H9 (cell line): ENCODE results near the gene LY6G6F. TPM values are rescaled to one million over a fixed set of nuclear protein-coding genes. Genes with fewer than 3 reads are reported as not detected.

ENCODE experiments used
- DNase-seq: peaks from one replicate; pipeline ENCODE4 v3.0.0-alpha.2; 2017
- H2AFZ ChIP-seq: one replicate; pipeline ENCODE4 v1.6.1; 2013; ENCODE audit warnings: mild to moderate bottlenecking, low read length, control low read depth, moderate library complexity
- H2AK5ac ChIP-seq: 2 replicates; pipeline ENCODE4 v1.6.1; 2013; ENCODE audit warnings: low read length, control low read depth, mixed read lengths; ENCODE audit not compliant: insufficient read length
- H2BK120ac ChIP-seq: one replicate; pipeline ENCODE4 v1.6.1; 2013; ENCODE audit warnings: low read depth, mild to moderate bottlenecking, low read length, control low read depth, inconsistent platforms; ENCODE audit not compliant: poor library complexity, severe bottlenecking
- H2BK12ac ChIP-seq: 2 replicates; pipeline ENCODE4 v1.6.1; 2013; ENCODE audit warnings: low read length, control low read depth, mixed read lengths, low read depth; ENCODE audit not compliant: insufficient read length
- H2BK15ac ChIP-seq: 2 replicates; pipeline ENCODE4 v1.6.1; 2013; ENCODE audit warnings: low read depth, low read length, control low read depth
- H2BK20ac ChIP-seq: one replicate; pipeline ENCODE4 v1.6.1; 2013; ENCODE audit warnings: low read depth, mild to moderate bottlenecking, low read length, control low read depth, inconsistent platforms; ENCODE audit not compliant: poor library complexity, severe bottlenecking
- H2BK5ac ChIP-seq: 2 replicates; pipeline ENCODE4 v1.6.1; 2013; ENCODE audit warnings: low read length, control low read depth, mixed read lengths; ENCODE audit not compliant: insufficient read length
- H3K14ac ChIP-seq: 2 replicates; pipeline ENCODE4 v1.6.1; 2013; ENCODE audit warnings: low read length, control low read depth; ENCODE audit not compliant: insufficient read depth
- H3K18ac ChIP-seq: 2 replicates; pipeline ENCODE4 v1.6.1; 2013; ENCODE audit warnings: low read depth, mild to moderate bottlenecking, mixed read lengths, low read length, control low read depth; ENCODE audit not compliant: insufficient read length
- H3K23ac ChIP-seq: 2 replicates; pipeline ENCODE4 v1.6.1; 2013; ENCODE audit warnings: low read length, control low read depth, mixed read lengths, low read depth; ENCODE audit not compliant: insufficient read length
- H3K23me2 ChIP-seq: 2 replicates; pipeline ENCODE4 v1.6.1; 2013; ENCODE audit warnings: low read depth, mild to moderate bottlenecking, mixed read lengths, low read length, control low read depth; ENCODE audit not compliant: insufficient read length, poor library complexity, severe bottlenecking
- H3K27ac ChIP-seq: 2 replicates; pipeline ENCODE4 v1.5.1; 2013; ENCODE audit warnings: low read length, control low read depth, mixed read lengths, low read depth; ENCODE audit not compliant: insufficient read length
- H3K27me3 ChIP-seq: 2 replicates; pipeline ENCODE4 v1.6.1; 2013; ENCODE audit warnings: low read length, control low read depth, inconsistent platforms; ENCODE audit not compliant: insufficient read depth
- H3K4ac ChIP-seq: 2 replicates; pipeline ENCODE4 v1.6.1; 2013; ENCODE audit warnings: low read depth, mild to moderate bottlenecking, control low read depth, inconsistent platforms, low read length, moderate library complexity
- H3K4me1 ChIP-seq: 2 replicates; pipeline ENCODE4 v1.6.1; 2013; ENCODE audit warnings: low read length, control low read depth, inconsistent platforms; ENCODE audit not compliant: insufficient read depth
- H3K4me2 ChIP-seq: 2 replicates; pipeline ENCODE4 v1.6.1; 2013; ENCODE audit warnings: low read length, control low read depth, mixed read lengths; ENCODE audit not compliant: insufficient read length, insufficient read depth
- H3K56ac ChIP-seq: 2 replicates; pipeline ENCODE4 v1.6.1; 2013; ENCODE audit warnings: low read depth, mild to moderate bottlenecking, mixed read lengths, low read length, control low read depth; ENCODE audit not compliant: insufficient read length
- H3K79me1 ChIP-seq: 2 replicates; pipeline ENCODE4 v1.6.1; 2013; ENCODE audit warnings: low read depth, mild to moderate bottlenecking, moderate library complexity, low read length, control low read depth, inconsistent platforms; ENCODE audit not compliant: insufficient read depth, poor library complexity, severe bottlenecking
- H3K79me2 ChIP-seq: 2 replicates; pipeline ENCODE4 v1.6.1; 2013; ENCODE audit warnings: low read length, control low read depth, inconsistent platforms; ENCODE audit not compliant: insufficient read depth
- H3K9ac ChIP-seq: 2 replicates; pipeline ENCODE4 v1.6.1; 2013; ENCODE audit warnings: low read length, control low read depth, mixed read lengths; ENCODE audit not compliant: insufficient read length; ENCODE audit errors: extremely low read depth
- H3K9me3 ChIP-seq: one replicate; pipeline ENCODE4 v1.6.1; 2013; ENCODE audit warnings: low read depth, low read length, inconsistent platforms; ENCODE audit not compliant: control insufficient read depth
- H3T11ph ChIP-seq: one replicate; pipeline ENCODE4 v1.6.1; 2013; ENCODE audit warnings: mild to moderate bottlenecking, low read length, control low read depth, inconsistent platforms
- H4K20me1 ChIP-seq: one replicate; pipeline ENCODE4 v1.6.1; 2013; ENCODE audit not compliant: control insufficient read depth, insufficient read length, insufficient read depth
- H4K5ac ChIP-seq: 2 replicates; pipeline ENCODE4 v1.6.1; 2013; ENCODE audit warnings: low read depth, mild to moderate bottlenecking, mixed read lengths, low read length, control low read depth; ENCODE audit not compliant: insufficient read length
- H4K8ac ChIP-seq: replicated peaks from 2 replicates; pipeline ENCODE4 v1.6.1; 2013; ENCODE audit warnings: low read length, control low read depth, mixed read lengths, low read depth; ENCODE audit not compliant: insufficient read length
- H4K91ac ChIP-seq: 2 replicates; pipeline ENCODE4 v1.6.1; 2013; ENCODE audit warnings: low read depth, mild to moderate bottlenecking, moderate library complexity, mixed read lengths, low read length, control low read depth; ENCODE audit not compliant: insufficient read length
- H3K27ac Mint-ChIP-seq, 3 experiments: 2 replicates in 2 of 3; 3 replicates in 1 of 3; pipeline ENCODE4 v1.8.0; 2020 to 2021; ENCODE audit warnings: mixed read lengths in 3 of 3, mild to moderate bottlenecking in 1 of 3, moderate library complexity in 1 of 3
- H3K27me3 Mint-ChIP-seq: 2 replicates; pipeline ENCODE4 v1.8.0; 2021; ENCODE audit warnings: low read depth, mild to moderate bottlenecking, moderate library complexity, mixed read lengths
- H3K36me3 Mint-ChIP-seq, 3 experiments: 2 replicates in 2 of 3; 3 replicates in 1 of 3; pipeline ENCODE4 v1.8.0; 2020 to 2021; ENCODE audit warnings: low read depth in 3 of 3, mixed read lengths in 3 of 3; ENCODE audit not compliant: insufficient read depth in 1 of 3
- H3K4me1 Mint-ChIP-seq, 2 experiments: 2 replicates each; pipeline ENCODE4 v1.8.0; 2020; ENCODE audit warnings: mixed read lengths in 2 of 2
- H3K4me3 Mint-ChIP-seq, 2 experiments: 2 replicates in 1 of 2; 3 replicates in 1 of 2; pipeline ENCODE4 v1.8.0; 2020 to 2021; ENCODE audit warnings: mild to moderate bottlenecking in 2 of 2, mixed read lengths in 2 of 2, moderate library complexity in 1 of 2
- H3K9me3 Mint-ChIP-seq, 2 experiments: 2 replicates in 1 of 2; 3 replicates in 1 of 2; pipeline ENCODE4 v1.8.0; 2020; ENCODE audit warnings: mild to moderate bottlenecking in 2 of 2, mixed read lengths in 2 of 2, moderate library complexity in 1 of 2
- WGBS: extraction: QIAGEN DNeasy Blood & Tissue Kit; methylation state at CpG from one replicate; pipeline ENCODE4 v1.1.7; 2013; ENCODE audit warnings: missing lambda C conversion rate, low lambda C conversion rate, mixed read lengths; ENCODE audit not compliant: insufficient read length; ENCODE audit errors: extremely low coverage; 5-methylcytosine and 5-hydroxymethylcytosine counted together
- total RNA-seq: library from RNA; stranded (reverse); gene quantifications from 2 replicates; pipeline ENCODE4 v1.2.1, GENCODE V29; 2021
- TF ChIP-seq, protein P1 (sequence below): fragments of 200-600 bp; sonication (generic); conservative IDR thresholded peaks from 3 replicates; pipeline ENCODE4 v1.8.0; 2021; ENCODE audit warnings: antibody characterized with exemption, mild to moderate bottlenecking

LY6G6F gene
- total RNA-seq, 1 experiment from 2014 or later = not detected

DNA sequence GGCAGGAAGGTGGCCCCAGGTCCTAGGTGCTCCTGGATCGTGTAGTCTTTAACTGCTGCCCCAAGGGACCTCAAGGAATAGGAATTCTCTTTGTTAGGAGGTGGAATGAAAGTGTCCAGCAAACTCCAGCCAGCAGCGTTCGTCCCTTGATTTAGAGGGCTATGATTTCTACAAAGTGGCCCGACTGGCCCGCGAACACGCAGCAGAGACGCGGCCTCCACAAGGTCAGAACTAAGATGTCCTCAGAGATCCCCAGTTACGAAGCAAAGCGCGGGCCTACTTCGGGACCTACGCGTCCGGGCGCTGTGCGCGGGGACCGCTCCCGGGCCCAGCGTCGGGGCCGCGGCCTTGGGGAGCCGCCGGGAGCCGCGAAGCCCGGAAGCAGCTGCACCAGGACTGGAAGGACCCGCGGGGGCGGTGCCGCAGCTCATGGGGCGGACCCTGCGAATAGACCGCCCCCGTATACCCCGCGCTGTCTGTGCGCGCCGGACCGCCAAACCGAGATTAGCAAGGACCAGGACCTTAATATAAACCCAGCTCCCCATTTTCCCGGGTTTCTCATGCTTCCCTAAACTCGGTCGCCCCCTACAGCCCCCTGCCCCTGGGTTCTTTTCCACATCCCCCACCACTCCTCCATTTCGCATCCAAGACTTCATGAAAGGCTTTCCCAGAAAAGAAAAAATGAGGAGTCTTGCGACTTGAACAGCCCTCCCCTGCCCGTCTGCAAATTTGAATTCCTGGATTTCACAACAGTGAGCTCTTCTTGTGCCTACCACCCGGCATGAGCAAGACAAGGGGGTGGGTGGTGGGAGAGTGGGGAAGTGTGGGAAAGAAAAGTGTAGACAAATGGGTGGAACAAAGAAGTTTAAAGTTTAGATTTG is 46.0 kb upstream of the LY6G6F start, which contains the start of gene C6orf47:
Gene C6orf47 (minus strand): TSS at position 398 of the 881 bp plus-strand sequence. CDS start 831 bp downstream, outside the sequence.
- peak within 1 kb of the TSS; percentile 87 to 92 for H3K4me3 Mint-ChIP-seq
- Histone ChIP-seq H3K18ac (peak within 1 kb of the TSS; percentile 37), H3T11ph (no peak within 1 kb of the TSS), H4K20me1 (no peaks in the 10 kb centered on the region), H2AK5ac (no peak within 1 kb of the TSS), H3K27me3 (no peaks in the 10 kb centered on the region), H2BK20ac (no peak within 1 kb of the TSS), H2BK5ac (no peak within 1 kb of the TSS), H3K9me3 (no peaks in the 10 kb centered on the region), H4K91ac (no peak within 1 kb of the TSS), H3K79me2 (peaks cover 4% of the 10 kb centered on the region; the same call in 1 of the 2 replicates), H3K4me2 (peak within 1 kb of the TSS; percentile 73), H3K27ac (no peak within 1 kb of the TSS), H2BK120ac (no peak within 1 kb of the TSS), H4K8ac (no peak within 1 kb of the TSS), H3K9ac (peak within 1 kb of the TSS; percentile 91), H3K23me2 (peaks cover 19% of the 10 kb centered on the region), H3K4ac (no peak within 1 kb of the TSS), H3K4me1 (no peaks in the 10 kb centered on the region), H3K56ac (no peak within 1 kb of the TSS), H2AFZ (no peak within 1 kb of the TSS), H2BK12ac (no peak within 1 kb of the TSS), H2BK15ac (no peak within 1 kb of the TSS), H4K5ac (no peak within 1 kb of the TSS), H3K79me1 (peaks cover 15% of the 10 kb centered on the region), H3K14ac (peak within 1 kb of the TSS; percentile 90), H3K23ac (no peak within 1 kb of the TSS)
- peaks cover 23 to 48% (median 42%) of the 10 kb centered on the region in 3 experiments for H3K36me3 Mint-ChIP-seq
- H3K27me3 Mint-ChIP-seq = no peaks in the 10 kb centered on the region; the same call in 1 of the 2 replicates
- no CpG with 5 or more reads among the region's 52 CpGs for WGBS
- peaks cover 36 to 43% of the 10 kb centered on the region in 2 experiments for H3K4me1 Mint-ChIP-seq
- DNase-seq = peak; percentile 91
- H3K27ac Mint-ChIP-seq = peak within 1 kb of the TSS; percentile 85 to 95 (median 94)
- no peaks in the 10 kb centered on the region for H3K9me3 Mint-ChIP-seq
- TF ChIP-seq, protein P1, sequence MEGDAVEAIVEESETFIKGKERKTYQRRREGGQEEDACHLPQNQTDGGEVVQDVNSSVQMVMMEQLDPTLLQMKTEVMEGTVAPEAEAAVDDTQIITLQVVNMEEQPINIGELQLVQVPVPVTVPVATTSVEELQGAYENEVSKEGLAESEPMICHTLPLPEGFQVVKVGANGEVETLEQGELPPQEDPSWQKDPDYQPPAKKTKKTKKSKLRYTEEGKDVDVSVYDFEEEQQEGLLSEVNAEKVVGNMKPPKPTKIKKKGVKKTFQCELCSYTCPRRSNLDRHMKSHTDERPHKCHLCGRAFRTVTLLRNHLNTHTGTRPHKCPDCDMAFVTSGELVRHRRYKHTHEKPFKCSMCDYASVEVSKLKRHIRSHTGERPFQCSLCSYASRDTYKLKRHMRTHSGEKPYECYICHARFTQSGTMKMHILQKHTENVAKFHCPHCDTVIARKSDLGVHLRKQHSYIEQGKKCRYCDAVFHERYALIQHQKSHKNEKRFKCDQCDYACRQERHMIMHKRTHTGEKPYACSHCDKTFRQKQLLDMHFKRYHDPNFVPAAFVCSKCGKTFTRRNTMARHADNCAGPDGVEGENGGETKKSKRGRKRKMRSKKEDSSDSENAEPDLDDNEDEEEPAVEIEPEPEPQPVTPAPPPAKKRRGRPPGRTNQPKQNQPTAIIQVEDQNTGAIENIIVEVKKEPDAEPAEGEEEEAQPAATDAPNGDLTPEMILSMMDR = no peak
